ENCODE results near the gene SLC38A3.

The SLC38A3 gene

DNA sequence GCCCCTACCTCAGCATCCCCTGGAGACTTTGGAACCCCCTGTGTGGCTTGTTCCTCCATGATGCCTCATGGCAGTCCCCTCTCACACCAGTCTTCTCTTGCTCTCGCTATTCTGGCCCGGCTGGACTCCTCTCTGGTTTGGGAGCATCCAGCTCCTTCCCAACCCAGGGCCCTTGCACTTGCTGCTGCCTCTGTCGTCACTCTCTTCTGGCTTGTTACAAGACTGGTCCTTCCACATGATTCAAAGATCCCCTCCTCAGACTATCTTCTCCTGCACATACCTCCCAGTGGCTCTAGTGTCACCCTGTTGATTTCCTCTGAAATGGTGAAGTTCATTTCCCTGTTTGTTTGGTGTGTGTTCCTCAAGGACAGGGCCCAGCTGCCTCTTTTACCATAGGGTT, 24.4 kb downstream of the SLC38A3 start:
- H3K4me3 ChIP-seq (ENCODE audit: low read depth, low read length): no peak overlapping the region
- H3K36me3 ChIP-seq: no peaks in the 10 kb centered on the region
- no peaks in the 10 kb centered on the region for H3K4me1 ChIP-seq
- no peaks in the 10 kb centered on the region for H3K27me3 ChIP-seq
- DNase-seq: no peak
- no peaks in the 10 kb centered on the region for H3K9me3 ChIP-seq
- TF ChIP-seq, protein P1, sequence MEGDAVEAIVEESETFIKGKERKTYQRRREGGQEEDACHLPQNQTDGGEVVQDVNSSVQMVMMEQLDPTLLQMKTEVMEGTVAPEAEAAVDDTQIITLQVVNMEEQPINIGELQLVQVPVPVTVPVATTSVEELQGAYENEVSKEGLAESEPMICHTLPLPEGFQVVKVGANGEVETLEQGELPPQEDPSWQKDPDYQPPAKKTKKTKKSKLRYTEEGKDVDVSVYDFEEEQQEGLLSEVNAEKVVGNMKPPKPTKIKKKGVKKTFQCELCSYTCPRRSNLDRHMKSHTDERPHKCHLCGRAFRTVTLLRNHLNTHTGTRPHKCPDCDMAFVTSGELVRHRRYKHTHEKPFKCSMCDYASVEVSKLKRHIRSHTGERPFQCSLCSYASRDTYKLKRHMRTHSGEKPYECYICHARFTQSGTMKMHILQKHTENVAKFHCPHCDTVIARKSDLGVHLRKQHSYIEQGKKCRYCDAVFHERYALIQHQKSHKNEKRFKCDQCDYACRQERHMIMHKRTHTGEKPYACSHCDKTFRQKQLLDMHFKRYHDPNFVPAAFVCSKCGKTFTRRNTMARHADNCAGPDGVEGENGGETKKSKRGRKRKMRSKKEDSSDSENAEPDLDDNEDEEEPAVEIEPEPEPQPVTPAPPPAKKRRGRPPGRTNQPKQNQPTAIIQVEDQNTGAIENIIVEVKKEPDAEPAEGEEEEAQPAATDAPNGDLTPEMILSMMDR (IDR thresholded peaks at IDR 0.05; ENCODE audit: low read depth, low read length): no peak

DNA sequence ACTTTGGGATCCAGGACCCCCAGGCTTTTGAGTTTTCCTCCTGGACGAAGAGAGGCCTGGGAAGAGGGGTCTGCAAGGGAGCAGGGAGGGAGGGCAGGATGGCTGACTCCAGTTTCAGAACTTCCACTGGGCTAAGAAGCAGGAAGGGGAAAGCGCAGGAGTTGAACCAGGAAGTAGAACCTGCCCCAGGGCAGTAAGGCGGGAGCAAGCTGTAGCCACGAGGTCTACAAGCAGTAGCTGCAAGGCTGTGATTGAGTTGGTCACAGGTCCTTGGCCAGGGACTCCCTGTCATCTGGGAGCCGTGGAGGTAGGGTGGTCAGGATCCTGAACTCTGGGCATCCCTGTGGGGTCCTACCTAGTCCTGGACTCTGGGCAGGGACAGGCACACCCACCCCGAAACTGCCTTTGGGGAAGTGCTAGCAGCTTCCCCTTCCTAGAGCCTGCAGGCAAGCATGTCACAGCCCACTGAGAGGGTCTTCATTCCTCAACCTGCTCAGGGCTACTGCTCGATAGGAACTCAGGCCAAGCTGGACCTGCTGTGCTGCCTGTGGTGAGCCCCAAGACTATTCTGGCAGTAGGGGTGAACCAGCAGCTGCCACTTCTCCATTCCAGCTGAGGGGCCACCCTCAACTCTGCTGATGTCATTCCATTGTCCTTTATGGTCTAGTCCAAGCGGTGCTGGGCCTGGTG, 25.2 kb downstream of the SLC38A3 start:
- no peaks in the 10 kb centered on the region for H3K4me1 ChIP-seq
- H3K4me3 ChIP-seq (ENCODE audit: low read depth, low read length): no peak overlapping the region
- H3K27me3 ChIP-seq: no peaks in the 10 kb centered on the region
- DNase-seq: no peak
- H3K9me3 ChIP-seq: no peaks in the 10 kb centered on the region
- TF ChIP-seq, protein P1 (IDR thresholded peaks at IDR 0.05; ENCODE audit: low read depth, low read length): no peak
- no peaks in the 10 kb centered on the region for H3K36me3 ChIP-seq

DNA sequence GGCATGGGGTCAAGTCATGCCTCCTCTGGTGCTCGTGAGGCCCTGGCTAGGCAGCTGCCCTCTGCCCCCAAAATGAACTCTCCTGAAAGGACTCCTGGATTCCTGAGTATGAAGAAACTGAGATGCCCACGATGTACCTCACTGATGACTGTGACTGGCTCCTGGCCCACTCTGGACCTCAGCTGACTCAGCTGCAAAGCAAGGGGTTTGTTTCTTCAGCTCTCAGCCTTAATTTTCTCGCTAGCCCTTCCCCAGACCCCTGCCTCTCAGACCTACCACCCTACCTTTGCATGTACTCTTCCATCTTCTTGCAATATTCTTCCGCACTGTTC, 25.7 kb downstream of the SLC38A3 start:
- H3K27me3 ChIP-seq: no peaks in the 10 kb centered on the region
- TF ChIP-seq, protein P1 (IDR thresholded peaks at IDR 0.05; ENCODE audit: low read depth, low read length): no peak
- H3K9me3 ChIP-seq: no peaks in the 10 kb centered on the region
- no peaks in the 10 kb centered on the region for H3K4me1 ChIP-seq
- H3K36me3 ChIP-seq: no peaks in the 10 kb centered on the region
- no peak for DNase-seq
- no peak overlapping the region for H3K4me3 ChIP-seq (ENCODE audit: low read depth, low read length)

DNA sequence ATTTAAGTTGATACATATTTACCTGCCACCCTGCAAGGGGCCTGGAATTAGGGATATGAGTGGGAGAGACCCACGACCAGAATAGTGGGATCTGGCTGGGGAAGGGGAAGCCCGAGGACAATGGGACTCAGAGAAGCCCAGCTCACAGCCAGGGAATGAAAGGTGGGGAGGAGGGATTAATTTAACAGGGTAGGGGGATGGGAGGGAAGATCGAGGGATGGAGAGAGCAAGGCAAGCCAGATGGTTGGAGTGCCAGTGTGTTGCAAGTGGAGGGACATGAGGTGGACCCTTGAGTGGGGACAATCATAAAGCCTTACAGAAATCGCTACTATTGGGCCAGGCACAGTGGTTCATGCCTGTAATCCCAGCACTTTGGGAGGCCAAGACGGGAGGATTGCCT, 26.5 kb downstream of the SLC38A3 start:
- Histone ChIP-seq H3K27me3 (no peaks in the 10 kb centered on the region), H3K4me1 (no peaks in the 10 kb centered on the region), H3K9me3 (no peaks in the 10 kb centered on the region), H3K4me3 (ENCODE audit: low read depth, low read length) (no peak overlapping the region), H3K36me3 (no peaks in the 10 kb centered on the region)
- no peak for DNase-seq
- TF ChIP-seq, protein P1 (IDR thresholded peaks at IDR 0.05; ENCODE audit: low read depth, low read length): no peak

DNA sequence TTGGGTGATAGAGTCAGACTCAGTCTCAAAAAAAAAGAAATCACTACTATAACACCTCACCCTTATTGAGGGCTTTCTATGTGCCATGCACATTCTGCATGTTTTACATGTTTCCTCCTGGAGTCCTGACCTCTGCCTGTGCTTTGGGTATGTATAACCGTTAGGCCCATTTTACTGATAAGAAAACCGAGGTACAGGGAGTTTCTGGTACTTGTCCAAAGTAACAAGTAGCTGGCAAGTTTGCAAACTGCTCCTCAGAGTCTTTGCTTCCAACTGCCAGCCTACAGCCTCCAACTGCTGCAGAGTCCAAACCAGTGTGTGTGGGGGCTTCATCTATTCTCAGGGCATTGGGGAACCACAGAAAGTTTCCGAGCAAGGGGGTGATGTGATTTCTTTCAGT, 27.2 kb downstream of the SLC38A3 start:
- TF ChIP-seq, protein P1 (IDR thresholded peaks at IDR 0.05; ENCODE audit: low read depth, low read length): no peak
- DNase-seq: no peak

DNA sequence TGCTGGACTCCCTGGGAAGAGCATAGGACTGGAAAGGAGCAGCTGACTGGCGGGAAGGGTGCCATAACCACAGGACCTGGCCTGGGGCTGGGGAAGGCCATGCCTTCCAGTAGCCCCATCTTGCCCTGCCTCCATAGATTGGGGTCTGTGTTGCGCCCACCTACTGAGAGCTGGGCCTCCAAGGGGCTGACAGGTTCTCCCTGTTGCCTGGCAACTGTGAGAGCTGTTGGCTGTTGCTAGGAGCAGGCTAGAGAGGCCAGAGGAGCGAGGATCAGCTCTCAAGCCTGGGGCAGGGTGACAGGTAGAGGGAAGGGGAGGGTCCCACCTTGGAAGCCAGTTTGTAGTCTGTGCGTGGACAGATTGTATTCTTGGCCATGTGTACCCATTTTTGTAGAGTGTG, 28.1 kb downstream of the SLC38A3 start:
- Histone ChIP-seq H3K4me3 (ENCODE audit: low read depth, low read length) (no peak overlapping the region), H3K4me1 (no peaks in the 10 kb centered on the region)

More for the DNA sequence above, 27.2 kb downstream of the SLC38A3 start:
- Histone ChIP-seq H3K4me3 (ENCODE audit: low read depth, low read length) (no peak overlapping the region), H3K36me3 (no peaks in the 10 kb centered on the region), H3K9me3 (no peaks in the 10 kb centered on the region), H3K4me1 (no peaks in the 10 kb centered on the region), H3K27me3 (no peaks in the 10 kb centered on the region)

More for the DNA sequence above, 28.1 kb downstream of the SLC38A3 start:
- TF ChIP-seq, protein P1 (IDR thresholded peaks at IDR 0.05; ENCODE audit: low read depth, low read length): no peak
- H3K9me3 ChIP-seq: no peaks in the 10 kb centered on the region
- DNase-seq: no peak
- H3K36me3 ChIP-seq: no peaks in the 10 kb centered on the region
- no peaks in the 10 kb centered on the region for H3K27me3 ChIP-seq

All from BE2C (cell line).